Right kidney (tissue), 1 donor: ENCODE data around the gene PHETA1.
"Not testable (repeated sequence)": the region's sequence is repeated elsewhere in the genome, so short reads cannot be mapped to it uniquely, and the experiment has no call there.

Experiments used
- DNase-seq: peaks from one replicate; pipeline ENCODE4 v3.0.0-alpha.2; 2016

PHETA1 gene

DNA sequence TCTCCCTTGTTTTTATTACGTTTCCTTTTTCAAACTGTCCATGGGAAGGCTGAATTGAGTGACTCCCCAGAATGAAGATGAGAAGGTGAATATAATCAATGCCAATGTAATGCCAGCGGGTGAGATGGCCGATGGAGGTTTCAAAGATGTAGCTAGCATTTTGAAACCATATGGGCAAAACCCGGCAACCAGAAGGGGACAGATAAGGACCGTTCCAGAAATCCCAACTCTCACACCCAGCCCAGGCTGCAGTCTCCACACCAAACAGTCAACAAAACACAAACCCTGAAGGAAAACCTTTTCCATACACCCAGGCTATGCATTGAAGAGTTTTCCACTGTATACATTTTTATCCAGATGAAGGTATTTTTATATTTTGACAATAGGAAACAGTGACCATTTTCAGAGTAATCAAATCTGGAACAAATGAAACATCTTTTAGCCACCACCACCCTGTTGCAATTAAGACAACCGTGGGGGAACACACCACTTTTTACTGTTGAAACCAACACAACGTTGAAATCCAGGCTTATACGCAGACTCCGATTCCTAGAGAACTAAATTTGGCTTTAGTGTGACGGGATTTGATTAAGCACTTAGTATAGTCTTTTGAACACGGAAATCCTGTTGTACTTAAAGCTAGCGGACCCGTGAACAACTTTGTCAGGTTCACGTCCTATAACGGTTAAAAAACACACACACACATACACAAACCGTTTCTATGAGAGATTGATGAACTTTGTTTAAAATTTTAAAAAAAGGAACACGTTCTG, 19.0 kb downstream of the PHETA1 start:
- DNase-seq, result no peak

- DNase-seq, result no peak
These were observed 19.7 kb downstream of the PHETA1 start for GRCh38 chr12:111349101-111349747.

DNA sequence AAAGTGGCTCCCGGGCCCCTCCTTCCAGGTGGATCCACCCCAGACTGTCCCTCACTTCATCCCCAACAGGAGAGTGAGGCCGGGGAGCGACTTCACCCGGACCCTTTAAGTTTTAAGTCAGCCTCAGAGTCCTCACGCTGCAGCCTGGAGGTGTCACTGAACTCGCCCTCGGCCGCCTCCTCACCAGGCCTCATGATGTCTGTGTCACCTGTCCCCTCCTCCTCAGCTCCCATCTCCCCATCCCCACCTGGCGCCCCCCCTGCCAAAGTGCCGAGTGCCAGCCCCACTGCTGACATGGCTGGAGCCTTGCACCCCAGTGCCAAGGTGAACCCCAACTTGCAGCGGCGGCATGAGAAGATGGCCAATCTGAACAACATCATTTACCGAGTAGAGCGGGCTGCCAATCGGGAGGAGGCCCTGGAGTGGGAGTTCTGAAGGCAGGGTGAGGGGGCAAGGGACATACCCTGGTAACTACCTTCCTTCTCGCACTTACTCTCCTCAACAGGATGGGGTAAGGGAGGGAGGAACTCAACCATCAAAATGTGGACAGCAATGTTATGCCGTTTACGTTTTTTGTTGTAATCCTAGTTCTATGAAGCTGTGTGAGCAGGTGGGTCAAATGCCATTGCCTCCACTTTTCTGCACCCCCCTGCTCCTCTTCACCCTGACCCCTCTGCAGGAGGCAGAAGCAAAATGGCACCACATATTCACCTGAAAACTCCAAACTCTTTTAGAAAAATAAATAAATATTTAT, 20.8 kb downstream of the PHETA1 start:
- no peak for DNase-seq

GRCh38 chr12:111344254-111344875, 24.5 kb downstream of the PHETA1 start:
- DNase-seq, result no peak

DNA sequence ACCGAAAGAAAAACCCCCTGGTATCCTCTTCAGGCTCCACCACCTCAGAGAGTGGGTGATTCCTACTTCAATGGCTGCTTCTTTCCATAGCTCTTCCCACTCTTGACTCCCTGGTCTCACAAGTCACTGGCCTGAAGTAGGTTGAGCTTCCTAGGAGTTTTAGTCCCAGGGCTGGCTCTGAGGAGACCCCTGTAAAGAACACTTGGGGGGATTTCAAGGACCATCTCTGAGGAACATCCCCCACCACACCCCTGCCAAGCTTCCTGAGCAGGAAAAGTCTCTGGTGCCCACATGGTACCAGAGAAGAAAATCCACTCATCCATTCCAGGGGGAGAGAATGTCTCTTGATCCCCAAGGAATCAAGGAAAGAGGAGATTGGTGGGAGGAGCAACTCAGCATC, 25.7 kb downstream of the PHETA1 start:
- DNase-seq, result no peak

DNA sequence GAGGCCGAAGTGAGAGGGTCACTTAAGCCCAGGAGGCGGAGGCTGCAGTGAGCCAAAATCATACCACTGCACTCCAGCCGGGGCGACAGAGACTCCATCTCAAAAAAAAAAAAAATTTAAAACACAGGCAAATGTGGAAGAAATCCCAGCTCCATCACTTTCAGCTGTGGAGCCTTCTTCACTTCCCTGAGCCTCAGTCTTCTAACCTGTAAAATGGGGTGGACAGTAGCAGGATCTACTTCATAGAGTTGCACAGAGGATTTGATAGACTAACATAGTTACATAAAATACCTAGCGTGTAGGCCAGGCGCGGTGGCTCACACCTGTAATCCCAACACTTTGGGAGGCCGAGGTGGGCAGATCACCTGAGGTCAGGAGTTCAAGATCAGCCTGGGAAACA, 26.5 kb downstream of the PHETA1 start:
- DNase-seq, result no peak

- DNase-seq, result no peak
These were observed 27.3 kb downstream of the PHETA1 start for GRCh38 chr12:111341426-111342065.

- DNase-seq, result not testable (repeated sequence)
These were observed 28.2 kb downstream of the PHETA1 start for GRCh38 chr12:111340680-111341079.

DNA sequence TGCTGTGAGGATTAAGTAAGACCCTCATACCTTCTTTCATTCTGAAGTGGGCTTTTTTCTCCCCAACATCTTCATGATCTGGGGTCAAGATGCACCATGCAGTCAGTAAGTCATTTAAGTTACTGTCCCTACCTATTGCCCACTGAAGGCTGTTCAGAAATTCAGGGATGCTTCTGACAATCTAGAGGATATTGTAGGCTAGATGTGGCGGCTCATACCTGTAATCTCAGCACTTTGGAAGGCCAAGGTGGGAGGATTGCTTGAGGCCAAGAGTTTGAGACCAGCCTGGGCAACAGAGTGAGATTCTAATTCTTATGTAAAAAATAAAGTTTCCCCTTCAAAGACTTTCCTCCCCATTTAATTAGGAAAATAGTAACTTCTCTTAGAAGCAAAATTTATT, 28.7 kb downstream of the PHETA1 start:
- DNase-seq, result no peak

DNA sequence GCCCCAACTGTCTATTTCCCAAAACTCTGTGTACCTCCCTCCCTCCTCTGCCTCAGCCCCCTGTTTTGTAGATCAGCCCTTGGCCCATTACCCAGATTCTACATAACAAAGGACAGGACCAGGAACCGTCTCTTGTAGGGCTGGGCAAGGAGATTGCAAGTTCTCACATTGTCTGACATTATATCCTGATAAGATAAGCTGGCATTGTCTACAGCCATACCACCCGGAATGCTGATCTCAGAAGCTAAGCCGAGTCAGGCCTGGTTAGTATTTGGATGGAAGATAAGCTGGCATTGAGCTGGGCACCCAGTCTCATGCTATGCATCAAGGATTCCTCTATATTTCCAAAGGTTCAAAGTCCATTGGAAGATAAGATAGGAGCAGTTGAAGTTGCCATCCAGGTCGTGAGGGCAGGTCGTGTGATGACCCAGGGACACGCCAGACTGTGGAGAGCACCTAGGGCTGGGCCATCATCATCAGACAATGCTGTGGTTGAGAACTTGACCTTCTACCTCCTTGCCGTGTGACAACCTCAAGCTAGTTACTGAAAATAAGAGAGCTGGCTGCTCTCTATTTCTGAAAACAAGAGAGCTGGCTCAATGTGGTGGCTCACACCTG, 29.5 kb downstream of the PHETA1 start:
- no peak for DNase-seq

GRCh38 chr12:111338096-111338495, 30.8 kb downstream of the PHETA1 start:
- DNase-seq, result no peak

DNA sequence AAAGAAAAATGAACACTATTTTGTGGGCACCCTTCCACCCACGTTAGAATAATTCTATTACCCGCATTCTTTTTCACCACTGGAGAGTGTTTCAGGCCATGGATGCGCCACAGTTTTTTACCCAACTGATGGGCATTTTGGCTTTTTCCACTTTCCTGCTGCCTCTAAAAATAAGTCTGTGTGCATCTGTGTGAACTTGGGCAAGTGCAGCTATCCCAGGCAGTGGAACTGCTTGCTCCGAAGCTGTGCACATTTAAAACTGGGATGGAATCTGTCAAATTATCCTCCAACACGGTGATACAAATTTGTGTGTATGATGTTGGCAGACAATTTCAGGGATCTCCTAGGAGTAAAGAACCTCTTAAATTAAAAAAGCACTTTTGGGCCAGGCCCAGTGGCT, 31.5 kb downstream of the PHETA1 start:
- DNase-seq, result no peak

GRCh38 chr12:111336411-111336810, 32.5 kb downstream of the PHETA1 start:
- not testable (repeated sequence) for DNase-seq

- DNase-seq, result no peak
These were observed 33.1 kb downstream of the PHETA1 start for GRCh38 chr12:111335811-111336210.

GRCh38 chr12:111335301-111335700, 33.6 kb downstream of the PHETA1 start:
- DNase-seq, result not testable (repeated sequence)

- DNase-seq, result no peak
These were observed 34.4 kb downstream of the PHETA1 start for GRCh38 chr12:111334393-111334915.

GRCh38 chr12:111330800-111331752, 37.8 kb downstream of the PHETA1 start:
- no peak for DNase-seq

GRCh38 chr12:111328138-111328537, 40.8 kb downstream of the PHETA1 start:
- no peak for DNase-seq

- no peak for DNase-seq
These were observed 41.4 kb downstream of the PHETA1 start for GRCh38 chr12:111327474-111327873.
